HEK293T (cell line): ENCODE measurements around the gene HOXD10.

Source experiments
- BHLHE40 ChIP-seq: fragments of 450-650 bp; IDR thresholded peaks from 2 replicates; pipeline ENCODE4 v1.6.1; 2016; ENCODE audit warnings: mild to moderate bottlenecking, moderate library complexity, borderline replicate concordance
- CTBP1 ChIP-seq: fragments of 450-650 bp; IDR thresholded peaks from 2 replicates; pipeline ENCODE4 v1.6.1; 2016; ENCODE audit warnings: borderline replicate concordance
- ELF4 ChIP-seq: fragments of 450-650 bp; IDR thresholded peaks from 2 replicates; pipeline ENCODE4 v1.6.1; 2017; ENCODE audit warnings: antibody characterized with exemption
- FOXA1 ChIP-seq: fragments of 450-650 bp; IDR thresholded peaks from 2 replicates; pipeline ENCODE4 v1.6.1; 2016; ENCODE audit warnings: mild to moderate bottlenecking
- FOXM1 ChIP-seq: fragments of 450-650 bp; IDR thresholded peaks from 2 replicates; pipeline ENCODE4 v1.6.1; 2017; ENCODE audit warnings: mild to moderate bottlenecking, borderline replicate concordance
- NFRKB ChIP-seq: fragments of 450-650 bp; IDR thresholded peaks from 2 replicates; pipeline ENCODE4 v1.6.1; 2016; ENCODE audit warnings: mild to moderate bottlenecking, moderate library complexity
- SP1 ChIP-seq: fragments of 450-650 bp; IDR thresholded peaks from 2 replicates; pipeline ENCODE4 v1.6.1; 2017
- SUZ12 ChIP-seq: fragments of 450-650 bp; IDR thresholded peaks from 2 replicates; pipeline ENCODE4 v1.6.1; 2016; ENCODE audit warnings: mild to moderate bottlenecking
- TARDBP ChIP-seq: fragments of 450-650 bp; IDR thresholded peaks from 2 replicates; pipeline ENCODE4 v1.6.1; 2016
- TF ChIP-seq, protein P1 (sequence below): fragments of 450-650 bp; IDR thresholded peaks from 2 replicates; pipeline ENCODE4 v1.6.1; 2016

DNA sequence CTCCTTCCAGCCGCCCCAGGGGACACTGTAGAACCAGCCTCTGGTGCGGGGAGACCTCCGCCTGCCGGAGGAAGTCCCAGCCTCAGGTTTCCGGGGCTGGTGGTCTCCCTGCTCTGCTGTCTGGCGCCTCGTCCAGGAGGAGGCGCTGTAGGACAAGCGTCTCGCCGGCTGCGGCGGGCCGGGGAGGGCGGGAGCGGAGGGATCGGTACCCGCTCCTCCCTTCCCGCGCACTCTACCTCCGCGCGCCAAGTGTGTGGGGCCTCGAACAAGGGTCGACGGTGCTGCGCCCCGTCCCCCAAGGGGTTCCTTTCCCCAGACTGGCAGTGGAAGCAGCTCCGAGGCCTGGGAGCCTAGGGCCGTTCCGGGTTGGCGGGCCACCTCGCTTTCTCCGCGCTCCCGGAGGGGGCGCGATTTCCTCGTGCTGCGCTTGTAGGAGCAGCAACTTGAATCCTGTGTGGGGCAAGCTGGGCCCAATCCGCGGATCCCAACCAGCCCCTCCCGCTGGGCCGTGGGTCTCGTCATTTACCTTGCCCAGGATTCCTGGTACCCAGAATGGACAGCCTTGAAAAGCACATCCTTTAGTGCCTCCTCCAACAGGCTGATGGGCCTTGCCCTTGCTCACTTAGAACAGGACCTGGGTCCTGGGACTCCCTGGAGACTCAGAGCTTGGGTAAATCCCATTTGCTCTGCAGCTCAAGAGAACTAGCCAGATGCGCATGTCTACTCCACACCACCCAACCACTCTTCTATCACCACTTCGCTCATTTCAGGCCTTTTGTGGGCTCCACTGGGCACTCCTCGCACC is 24.1 kb downstream of the HOXD10 start:
- TF ChIP-seq FOXM1 (0 out of 2 replicates have a peak, but pooled peaks have one; percentile 5), TARDBP (no peak), SP1 (no peak), NFRKB (no peak), CTBP1 (no peak), ELF4 (no peak), SUZ12 (no peak), FOXA1 (no peak), BHLHE40 (no peak)
- TF ChIP-seq, protein P1, sequence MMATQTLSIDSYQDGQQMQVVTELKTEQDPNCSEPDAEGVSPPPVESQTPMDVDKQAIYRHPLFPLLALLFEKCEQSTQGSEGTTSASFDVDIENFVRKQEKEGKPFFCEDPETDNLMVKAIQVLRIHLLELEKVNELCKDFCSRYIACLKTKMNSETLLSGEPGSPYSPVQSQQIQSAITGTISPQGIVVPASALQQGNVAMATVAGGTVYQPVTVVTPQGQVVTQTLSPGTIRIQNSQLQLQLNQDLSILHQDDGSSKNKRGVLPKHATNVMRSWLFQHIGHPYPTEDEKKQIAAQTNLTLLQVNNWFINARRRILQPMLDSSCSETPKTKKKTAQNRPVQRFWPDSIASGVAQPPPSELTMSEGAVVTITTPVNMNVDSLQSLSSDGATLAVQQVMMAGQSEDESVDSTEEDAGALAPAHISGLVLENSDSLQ, result no peak
